ELF-1 (cell line): ENCODE results near the gene PLPPR5.
A peak's percentile ranks its signal among the peaks of the same experiment; 100 is the strongest.
"Not testable (repeated sequence)": the region's sequence is repeated elsewhere in the genome, so short reads cannot be mapped to it uniquely, and the experiment has no call there.

Experiments
- DNase-seq: peaks from one replicate; pipeline ENCODE4 v3.0.0-alpha.2; 2016; ENCODE audit warnings: low read depth, low spot score

The PLPPR5 gene

DNA sequence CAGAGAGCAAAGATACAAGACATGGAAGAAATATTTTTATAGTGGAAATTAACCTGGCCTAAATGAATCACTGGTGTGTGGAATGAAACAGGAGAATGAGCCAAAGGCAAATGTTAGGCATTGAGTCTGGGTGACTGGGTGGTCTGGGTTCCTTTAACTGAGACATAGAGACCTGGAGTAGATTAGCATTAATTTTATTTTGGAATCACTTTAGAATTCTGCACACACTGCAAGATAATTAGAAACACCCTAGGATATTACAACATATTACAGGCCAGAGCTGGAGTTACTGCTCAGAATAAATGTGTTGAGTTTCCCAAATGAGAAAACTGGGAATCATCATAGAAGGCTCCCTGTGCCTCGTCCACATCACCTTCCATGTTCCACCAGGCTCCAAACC is 85.5 kb downstream of the PLPPR5 start:
- no peak for DNase-seq

DNA sequence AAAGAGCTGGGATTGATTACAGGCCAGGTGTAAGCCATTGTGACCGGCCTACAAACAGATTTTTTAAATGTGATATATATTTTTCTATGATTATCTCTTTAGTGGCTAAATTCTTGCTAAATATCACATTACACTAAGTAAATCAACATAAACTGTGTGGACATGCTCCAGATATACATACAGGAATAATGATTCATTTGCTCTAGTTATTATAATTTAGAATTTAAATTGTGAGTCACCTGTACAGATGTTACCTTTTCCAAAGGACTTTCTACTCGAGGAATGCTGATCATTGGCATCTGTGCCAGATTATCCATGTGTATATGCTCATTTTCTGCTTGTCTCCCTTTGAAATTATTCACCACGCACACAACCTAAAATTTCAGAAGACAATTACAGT is 90.1 kb downstream of the PLPPR5 start:
- no peak for DNase-seq

DNA sequence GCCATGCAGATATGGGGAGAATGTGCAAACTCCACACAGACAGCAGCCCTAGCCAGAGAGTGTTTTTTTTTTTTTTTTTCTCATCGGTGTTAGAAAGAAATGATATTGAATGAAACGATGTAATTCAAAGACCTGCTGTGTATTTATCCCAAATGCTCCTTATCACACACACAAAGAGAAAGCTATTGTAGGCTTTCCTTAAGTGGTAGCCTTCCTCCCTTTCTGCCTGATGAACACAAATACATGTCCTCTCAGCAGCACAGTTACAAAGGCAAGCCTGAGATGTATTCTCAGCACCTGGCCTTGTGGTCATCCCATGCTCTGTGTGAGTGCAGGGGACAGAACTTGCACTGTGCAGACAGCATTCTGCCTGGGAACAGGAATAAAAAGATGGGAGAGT is 93.8 kb downstream of the PLPPR5 start:
- no peak for DNase-seq

DNA sequence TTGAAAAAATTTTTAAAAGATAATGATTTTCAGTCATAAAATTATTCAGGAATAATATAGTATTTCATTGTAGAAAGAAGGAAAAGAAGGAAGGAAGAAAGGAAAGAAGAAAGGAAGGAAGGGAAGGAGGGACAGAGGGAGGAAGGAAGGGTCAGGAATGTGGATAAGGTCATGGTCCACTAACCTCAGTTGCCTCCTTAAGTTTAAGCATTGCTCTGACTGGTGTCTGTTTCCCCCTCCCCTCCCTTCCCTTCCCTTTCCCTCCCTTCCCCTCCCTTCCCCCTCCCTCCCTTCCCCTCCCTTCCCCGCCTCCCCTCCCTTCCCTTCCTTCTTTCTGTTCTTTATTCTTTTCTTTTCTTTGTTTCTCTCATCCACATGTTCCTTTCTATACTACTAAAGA is 95.7 kb downstream of the PLPPR5 start:
- DNase-seq = no peak

DNA sequence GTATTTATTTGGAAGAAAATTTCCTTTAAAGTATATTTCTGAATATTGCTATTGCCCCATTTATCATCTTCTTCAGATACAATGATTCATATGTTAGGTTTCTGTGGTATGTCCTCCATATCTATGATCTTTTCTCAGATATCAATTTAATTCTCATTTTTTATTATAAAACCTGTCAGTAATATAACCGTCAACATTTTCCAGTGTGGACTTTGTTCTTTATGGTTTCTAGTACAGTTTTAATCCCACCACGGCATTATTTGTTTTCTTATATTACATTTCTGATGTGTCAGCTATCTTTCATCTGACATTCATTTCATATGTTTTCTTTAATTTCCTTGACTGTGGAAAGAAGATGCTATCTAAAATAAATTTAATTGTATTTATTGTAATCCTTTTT is 97.9 kb downstream of the PLPPR5 start:
- DNase-seq = no peak

DNA sequence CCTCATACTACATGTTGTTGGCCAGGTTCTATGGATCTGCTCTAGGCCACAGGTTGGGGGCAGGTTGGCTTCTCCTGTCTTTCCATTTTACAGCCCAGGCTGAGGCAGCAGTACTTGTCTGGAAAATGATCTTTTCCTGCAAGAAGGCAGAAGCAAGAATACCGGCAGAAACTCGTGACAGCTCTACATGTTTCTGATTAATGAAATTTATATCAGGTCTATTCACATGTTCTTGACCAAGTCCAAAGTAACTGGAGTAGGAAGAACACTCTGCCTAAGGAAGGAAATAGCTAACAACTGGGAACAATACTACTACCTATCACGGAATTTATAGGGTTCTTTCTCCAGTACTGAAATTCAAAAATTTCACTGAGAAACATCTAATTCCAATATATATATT is 98.3 kb downstream of the PLPPR5 start:
- DNase-seq = no peak

DNA sequence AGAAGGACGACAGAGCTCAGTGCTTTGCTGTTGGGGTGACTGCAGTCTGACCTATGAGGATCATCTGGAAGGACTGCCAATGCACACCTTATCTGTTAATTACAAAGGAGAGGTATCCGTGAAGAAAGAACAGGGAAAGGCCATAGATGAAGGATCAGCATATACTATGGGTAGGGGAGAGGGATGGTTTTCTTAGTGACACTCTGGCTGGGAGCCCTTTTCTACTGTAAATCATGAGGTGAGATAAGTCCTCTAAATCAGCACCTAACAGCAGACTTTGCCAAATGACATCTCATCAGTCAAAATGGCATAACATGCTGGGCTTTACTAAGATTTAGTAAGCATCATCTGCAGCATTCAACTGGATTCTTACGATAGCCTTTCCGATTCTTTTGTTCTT is 100.0 kb downstream of the PLPPR5 start:
- DNase-seq = no peak

DNA sequence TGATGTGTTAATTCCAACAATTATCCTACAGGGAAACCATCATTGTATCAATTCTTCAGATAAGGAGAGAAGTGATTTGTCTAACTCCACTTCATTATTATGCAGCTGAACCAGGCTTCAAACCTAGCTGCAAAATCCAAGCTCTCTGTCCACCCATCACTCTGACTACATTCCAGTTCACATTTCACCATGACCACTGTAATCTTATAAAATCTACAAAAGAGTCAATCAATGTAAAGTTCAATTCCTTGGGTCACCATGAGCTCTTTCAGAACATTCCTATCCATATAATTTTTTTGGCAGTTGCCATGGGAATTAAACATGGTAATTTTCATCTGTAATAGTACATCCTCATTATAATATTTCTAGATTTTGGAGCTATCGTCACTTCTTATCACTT is 100.9 kb downstream of the PLPPR5 start:
- DNase-seq = no peak

DNA sequence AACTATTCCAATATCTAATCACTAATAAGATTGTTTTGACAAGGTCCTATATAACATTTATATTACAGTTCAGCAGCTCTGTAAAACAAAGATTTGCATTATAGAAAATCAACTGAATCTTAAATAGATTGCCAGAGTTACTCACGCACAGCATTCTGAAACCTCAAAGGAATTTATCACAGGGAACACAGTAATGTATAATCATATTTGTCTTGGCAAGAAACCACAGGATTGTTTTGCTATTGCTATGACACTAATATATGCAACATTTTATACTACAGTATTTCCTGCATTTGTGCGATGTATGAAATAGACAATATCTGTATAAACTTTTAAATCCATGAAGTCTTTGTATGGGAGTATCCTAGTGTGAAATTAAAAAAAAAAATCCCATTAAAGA is 101.4 kb downstream of the PLPPR5 start:
- DNase-seq = no peak

DNA sequence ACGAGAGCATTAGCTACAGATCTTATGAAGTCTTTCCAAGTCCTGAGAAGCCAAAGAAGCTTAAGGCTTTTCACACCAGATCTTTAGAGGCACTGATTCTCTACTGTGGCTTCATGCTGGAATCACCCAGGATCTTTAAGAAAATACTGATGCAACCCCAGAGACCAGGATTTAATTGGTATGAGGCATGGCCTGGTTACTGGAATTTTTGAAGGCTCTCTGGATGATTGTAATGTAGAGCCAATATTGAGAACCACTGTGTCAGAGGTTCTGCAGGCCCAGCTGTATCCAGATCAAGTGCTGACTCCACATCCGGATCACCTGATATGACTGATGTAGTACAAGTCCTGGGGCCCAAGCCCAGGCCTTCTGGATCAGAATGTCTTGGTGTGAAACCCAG is 105.7 kb downstream of the PLPPR5 start:
- DNase-seq = peak; percentile 10

DNA sequence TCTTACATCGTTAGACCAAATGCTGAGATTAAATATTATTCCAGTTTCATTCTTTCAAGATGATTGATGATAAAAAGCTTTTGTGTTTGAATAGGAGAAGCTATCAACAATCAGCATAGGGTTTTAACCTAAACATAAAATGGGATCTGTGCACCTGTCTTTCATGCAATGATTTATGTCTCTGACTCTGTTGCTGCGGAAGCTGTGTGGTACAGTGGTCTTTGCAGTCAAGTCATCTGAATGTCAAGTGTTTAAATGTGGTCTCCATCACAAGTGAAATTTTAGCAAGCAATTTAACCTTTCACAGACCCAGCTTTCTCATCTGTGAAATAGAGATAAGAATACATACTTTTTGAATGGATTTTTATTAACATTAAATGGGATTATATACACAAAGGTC is 107.2 kb downstream of the PLPPR5 start:
- DNase-seq = no peak

DNA sequence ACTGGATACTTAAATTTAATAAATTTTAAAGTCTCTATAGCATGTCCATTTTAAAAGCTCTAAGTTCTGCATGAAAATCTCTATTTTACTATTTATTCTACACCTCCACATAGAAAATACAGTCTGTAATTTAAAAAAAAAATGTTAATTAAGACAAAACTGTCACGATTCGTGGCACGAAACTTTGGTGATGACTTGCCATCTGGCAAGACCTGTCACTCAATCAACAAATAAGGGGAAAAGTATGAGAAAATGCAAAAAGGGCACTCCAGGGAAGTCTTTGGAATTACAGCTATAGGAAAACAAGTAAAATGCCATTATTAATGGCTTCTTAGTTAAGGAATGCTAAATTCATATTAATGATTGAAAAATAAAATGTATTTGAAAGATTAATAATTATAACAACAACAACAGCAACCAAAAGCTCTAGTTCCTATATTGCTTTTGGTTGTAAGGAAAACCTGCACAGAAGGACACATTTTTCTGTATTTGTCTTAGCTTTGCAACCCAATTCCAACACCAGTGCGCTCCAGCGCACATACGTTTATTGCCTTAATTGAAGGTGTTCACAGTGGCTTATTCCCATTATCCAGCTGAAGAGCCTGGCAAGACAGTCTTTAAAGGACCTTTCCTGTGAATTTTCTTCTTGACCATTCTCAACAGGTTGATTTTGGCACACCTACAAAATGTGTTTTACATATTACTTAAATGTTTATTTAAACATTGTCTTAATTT is 107.8 kb downstream of the PLPPR5 start:
- DNase-seq = no peak

DNA sequence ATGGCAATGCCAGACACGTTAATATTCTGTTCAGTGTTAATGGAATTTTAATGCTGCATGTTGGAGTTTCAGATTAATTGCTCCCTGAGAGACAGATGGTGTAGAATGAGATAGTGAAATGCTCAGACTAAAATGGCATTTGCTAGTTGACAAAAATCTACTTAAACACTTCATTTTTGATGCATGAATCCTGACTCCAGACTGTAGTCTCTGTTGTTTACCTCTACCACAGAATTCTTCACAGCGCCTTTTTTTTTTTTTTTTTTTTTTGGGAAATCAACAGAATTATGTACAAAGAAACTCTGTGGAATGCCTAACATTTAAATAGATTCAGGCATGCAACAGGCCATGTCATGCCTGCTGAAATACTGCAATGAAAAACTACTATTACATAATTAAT is 111.3 kb downstream of the PLPPR5 start:
- no peak for DNase-seq

DNA sequence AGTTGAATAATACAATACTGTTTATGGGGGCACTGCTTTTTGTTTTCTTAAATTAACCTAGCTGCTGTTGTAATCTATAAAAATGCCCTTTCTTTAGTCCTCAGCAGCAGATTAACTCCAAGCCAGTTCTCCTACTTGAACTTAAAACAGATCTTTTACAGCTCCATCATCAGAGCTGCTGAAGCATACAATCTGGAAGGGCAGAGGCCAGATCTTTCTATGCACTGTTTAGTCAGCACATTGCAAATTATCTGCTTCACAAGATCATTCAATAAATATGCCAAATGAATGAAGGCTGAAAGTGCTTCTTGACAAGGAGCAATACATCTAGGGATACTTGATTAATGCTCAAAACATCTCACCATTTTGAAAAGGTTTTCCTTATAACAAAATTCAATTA is 115.8 kb downstream of the PLPPR5 start:
- DNase-seq = no peak

DNA sequence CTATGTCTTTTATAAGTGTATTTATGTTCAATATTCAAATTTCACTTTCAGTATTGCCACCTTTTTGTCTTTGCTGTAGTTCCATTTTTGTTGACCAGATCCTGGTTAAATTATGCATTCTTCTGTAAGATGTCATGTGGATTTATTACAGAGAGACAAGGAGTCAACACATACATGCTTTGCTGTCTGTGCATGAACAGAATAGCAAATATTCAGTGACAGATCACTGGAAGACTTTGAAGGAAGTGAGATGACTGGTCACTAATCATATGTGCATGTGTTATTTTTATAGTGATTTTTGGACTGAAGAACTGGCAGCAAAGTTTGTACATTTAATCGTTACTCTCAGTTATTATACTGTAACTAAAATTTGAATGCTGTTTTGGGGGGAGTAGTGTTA is 117.2 kb downstream of the PLPPR5 start:
- DNase-seq = no peak

DNA sequence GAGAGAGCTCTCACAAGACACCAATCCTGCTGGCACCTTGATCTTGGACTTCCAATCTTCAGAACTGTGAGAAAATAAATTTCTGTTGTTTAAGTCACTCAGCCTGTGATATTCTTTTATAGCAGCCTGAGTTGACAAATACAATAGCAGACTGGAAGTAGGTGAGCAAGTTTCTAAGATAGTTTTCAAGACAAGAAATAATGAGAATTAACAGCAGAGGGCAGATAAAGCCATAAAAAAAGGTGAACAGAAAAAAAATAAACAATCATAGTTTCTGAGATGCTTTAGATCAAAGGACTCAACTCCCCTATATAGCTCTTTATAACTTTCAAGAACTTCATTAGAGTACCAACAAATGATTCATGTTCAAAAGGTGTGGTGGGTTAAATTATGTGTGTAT is 119.8 kb downstream of the PLPPR5 start:
- DNase-seq = no peak

DNA sequence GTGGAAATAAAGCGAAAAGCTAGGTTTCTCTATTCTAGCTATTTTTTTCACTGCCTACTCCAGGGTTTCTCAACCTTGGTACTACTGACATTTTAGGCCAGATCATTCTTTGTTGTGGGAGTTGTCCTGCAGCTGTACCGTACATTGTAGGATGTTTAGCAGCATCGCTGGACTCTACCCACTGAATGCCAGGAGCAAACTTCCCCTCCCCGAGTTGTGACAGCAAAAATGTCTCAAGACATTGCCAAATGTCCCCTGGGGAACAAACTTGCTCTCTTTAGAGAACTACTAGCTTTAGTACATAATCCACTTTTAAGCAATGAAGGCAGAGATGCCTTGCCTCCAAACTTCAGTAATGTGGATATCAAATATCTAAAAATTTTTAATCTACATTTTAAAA is 122.8 kb downstream of the PLPPR5 start:
- DNase-seq = no peak

DNA sequence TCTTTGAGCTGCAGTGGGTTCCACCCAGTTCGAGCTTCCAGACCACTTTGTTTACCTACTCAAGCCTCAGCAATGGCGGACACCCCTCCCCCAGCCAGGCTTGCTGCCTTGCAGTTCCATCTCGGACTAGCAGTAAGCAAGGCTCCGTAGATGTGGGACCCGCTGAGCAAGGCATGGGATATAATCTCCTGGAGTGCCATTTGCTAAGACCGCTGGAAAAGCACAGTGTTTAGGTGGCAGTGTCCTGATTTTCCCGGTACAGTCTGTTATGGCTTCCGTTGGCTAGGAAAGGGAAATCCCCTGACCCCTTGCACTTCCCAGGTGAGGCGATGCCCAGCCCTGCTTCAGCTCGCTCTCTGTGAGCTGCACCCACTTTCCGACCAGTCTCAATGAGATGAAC is 123.4 kb downstream of the PLPPR5 start:
- DNase-seq = not testable (repeated sequence)

DNA sequence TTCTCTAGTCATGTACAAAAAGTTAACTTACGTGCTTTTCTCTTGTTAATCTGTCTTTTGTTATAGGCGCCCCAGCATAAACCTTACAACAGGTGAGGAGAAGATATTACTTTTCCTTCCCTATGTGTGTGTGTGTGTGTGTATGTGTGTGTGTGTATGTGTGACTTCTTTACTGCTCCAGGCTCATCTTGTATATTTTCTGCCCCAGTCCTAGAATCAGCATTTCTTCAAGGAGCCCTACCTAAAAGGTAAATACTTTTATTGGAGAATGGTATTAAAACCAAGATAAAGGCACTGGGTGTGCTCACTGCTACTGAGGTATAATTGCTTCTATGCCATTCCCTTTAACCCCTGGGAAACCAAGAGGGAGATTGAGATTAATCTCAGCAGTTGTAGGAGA is 129.8 kb downstream of the PLPPR5 start:
- no peak for DNase-seq

DNA sequence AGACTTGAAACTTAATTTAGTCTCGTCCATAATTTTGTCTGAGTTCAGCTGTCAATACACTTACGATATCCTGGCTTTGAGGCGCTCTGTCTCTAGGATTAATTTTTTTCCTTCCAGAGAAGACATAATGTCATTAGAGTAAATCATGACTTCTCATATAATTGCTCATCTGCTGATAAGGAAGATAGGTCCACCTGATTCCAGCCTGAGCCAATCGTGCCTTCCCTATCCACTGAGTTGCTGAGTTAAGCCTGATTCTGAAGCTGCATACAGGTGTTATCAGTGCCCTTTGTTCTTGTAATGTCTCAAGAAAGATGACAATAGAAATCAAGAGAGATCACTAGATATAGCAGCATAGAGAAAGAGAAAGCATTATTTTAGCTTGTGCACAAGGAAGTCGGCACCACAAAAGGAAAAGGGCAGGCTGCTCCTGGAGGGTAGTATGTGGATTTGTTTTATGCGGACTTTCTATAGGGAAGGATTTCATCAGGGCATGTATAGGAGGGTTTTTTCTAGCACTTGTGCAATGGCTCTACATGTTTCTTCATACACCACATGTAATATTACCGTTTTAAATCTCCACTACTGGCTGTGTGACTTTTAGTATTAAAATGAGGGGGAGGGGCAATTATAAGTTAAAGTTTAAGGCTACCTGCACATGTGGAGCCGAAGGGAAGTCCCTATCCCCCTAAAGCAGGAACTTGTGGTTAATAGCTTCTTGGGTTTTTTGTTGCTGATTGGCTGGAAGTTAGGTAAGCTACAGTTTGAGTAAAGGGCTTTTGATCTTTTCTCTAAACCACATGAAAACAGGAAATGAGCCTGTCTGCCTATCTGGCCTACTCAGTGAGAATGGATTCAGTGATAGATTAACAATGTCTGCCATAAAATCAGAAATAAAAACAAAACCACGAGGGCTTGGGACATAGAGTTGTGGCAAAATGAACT is 133.4 kb downstream of the PLPPR5 start:
- DNase-seq = no peak

DNA sequence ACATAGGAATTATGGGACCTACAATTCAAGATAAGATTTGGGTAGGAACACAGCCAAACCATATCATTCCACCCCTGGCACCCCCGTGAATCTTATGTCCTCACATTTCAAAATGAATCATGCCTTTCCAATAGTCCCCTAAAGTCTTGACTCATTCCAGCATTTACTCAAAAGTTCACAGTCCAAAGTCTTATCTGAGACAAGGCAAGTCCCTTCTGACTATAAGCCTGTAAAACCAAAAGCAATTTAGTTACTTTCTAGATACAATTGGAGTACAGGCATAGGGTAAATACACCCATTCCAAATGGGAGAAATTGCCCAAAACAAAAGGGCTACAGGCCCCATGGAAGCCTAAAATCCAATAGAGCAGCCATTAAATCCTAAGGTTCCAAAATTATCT is 138.9 kb downstream of the PLPPR5 start:
- DNase-seq = no peak

DNA sequence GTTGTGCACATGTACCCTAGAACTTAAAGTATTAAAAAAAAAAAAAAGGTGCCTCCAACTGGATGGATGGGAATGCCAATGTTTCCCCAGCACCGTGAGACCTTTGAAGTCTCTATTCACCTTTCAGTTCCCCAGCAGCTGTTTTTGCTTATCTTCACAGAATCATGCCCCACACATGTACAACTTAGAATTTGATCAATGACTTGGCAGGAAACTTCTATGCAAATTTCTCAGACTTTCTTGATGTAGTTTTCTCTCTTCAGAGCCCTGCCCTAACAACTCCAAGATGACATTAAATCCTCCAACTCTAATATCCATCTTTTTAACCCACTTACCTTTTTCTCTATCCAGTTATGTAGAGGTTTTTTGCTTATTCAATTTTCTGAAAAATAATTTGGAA is 144.3 kb downstream of the PLPPR5 start:
- no peak for DNase-seq

DNA sequence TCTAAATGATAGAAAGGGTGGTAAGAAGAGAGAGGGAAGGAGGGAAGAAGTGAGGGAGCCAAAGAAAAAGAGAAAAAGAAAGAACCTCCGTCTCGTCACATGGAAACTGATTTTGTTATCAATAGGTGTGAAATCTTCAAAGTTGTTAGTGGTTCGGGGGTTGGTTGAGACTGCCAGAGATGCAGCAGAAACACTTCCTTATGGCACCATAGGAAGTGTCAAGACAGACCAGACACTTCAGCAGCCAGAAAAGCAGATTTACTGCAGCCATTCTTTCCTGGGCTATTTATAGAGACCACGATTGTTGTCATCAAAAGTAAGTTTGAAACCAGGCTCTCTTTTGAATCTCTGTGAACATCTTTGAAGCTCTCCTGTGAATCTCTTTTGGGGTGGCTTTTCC is 150.5 kb downstream of the PLPPR5 start:
- DNase-seq = no peak
